ENCODE measurements around the gene ZNF718.
"Not testable (repeated sequence)": the region's sequence is repeated elsewhere in the genome, so short reads cannot be mapped to it uniquely, and the experiment has no call there.

GRCh38 chr4:171318-171717 lies 47.0 kb downstream of the ZNF718 start:
- TF ChIP-seq POLR2A (IDR thresholded peaks at IDR 0.05; ENCODE audit: low read length); GATA1 (IDR thresholded peaks at IDR 0.05; ENCODE audit: low read depth, low read length): not testable (repeated sequence)

All from erythroblast (primary cell).